ENCODE measurements around the gene NHSL2.

DNA sequence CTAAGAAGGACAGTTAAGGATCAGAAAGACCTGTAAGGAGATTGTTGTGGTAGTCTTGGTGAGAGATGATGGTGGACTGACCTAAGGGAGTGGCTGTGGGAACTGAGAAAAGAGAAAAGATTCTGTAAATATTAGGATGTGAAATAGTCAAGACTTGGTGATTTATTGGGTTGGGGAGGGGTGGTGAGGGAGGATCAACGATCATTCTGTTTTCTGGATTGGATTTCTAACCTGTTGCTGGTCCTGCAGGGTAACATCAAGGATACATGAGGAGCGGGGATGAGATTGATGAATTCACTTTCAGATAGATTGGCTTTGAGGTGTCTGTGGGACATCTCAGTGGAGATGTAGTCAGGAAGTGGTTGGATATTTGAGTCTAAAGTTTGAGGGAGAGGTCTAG is 272.3 kb downstream of the NHSL2 start:
- TF ChIP-seq CTCF (IDR thresholded peaks at IDR 0.05 in 4 of 5, conservative IDR thresholded peaks at IDR 0.05 in 1 of 5) (no peak), POLR2A (IDR thresholded peaks at IDR 0.05) (no peak)
